Lung (tissue), 12 donors: ENCODE data around the gene IMPDH2. TPM values are rescaled to one million over a fixed set of nuclear protein-coding genes. Genes with fewer than 3 reads are reported as not detected.

Experiments
- ATAC-seq: fragments of 200-7000 bp; cut with Tn5 transposase; one replicate; pipeline ENCODE4 v1.9.1; 2020; ENCODE audit warnings: moderate number of reproducible peaks; ENCODE audit not compliant: insufficient read depth, low FRiP score
- DNase-seq, 3 donors: peaks; one replicate each; pipeline ENCODE4 v3.0.0-alpha.2; 2013 to 2017
- H3K27ac ChIP-seq, 2 donors: one replicate each; pipeline ENCODE4 v1.5.1; 2013; ENCODE audit warnings: mild to moderate bottlenecking in 2 of 2, moderate library complexity in 2 of 2, control low read depth in 1 of 2, inconsistent platforms in 1 of 2, low read depth in 1 of 2, low read length in 1 of 2
- H3K27me3 ChIP-seq, 3 donors: one replicate each; pipeline ENCODE4 v1.5.1; 2013; ENCODE audit warnings: low read length in 2 of 3; ENCODE audit not compliant: control insufficient read depth in 3 of 3, insufficient read depth in 3 of 3
- H3K36me3 ChIP-seq, 4 donors: one replicate each; pipeline ENCODE4 v1.5.1; 2013; ENCODE audit warnings: low read length in 4 of 4, mild to moderate bottlenecking in 1 of 4, moderate library complexity in 1 of 4; ENCODE audit not compliant: control insufficient read depth in 4 of 4, insufficient read depth in 4 of 4
- H3K4me1 ChIP-seq, 5 donors: one replicate each; pipeline ENCODE4 v1.5.1; 2013; ENCODE audit warnings: low read length in 5 of 5, mild to moderate bottlenecking in 2 of 5, moderate library complexity in 1 of 5; ENCODE audit not compliant: control insufficient read depth in 5 of 5, insufficient read depth in 5 of 5
- H3K4me3 ChIP-seq: one replicate; pipeline ENCODE4 v1.5.1; 2013; ENCODE audit warnings: mild to moderate bottlenecking, control low read depth, moderate library complexity
- H3K9ac ChIP-seq, 2 donors: one replicate each; pipeline ENCODE4 v1.5.1; 2013; ENCODE audit warnings: low read length in 2 of 2, control low read depth in 1 of 2; ENCODE audit not compliant: insufficient read depth in 1 of 2
- H3K9me3 ChIP-seq, 4 donors: one replicate each; pipeline ENCODE4 v1.5.1; 2013; ENCODE audit warnings: low read length in 3 of 4, mild to moderate bottlenecking in 1 of 4, moderate library complexity in 1 of 4; ENCODE audit not compliant: control insufficient read depth in 4 of 4, insufficient read depth in 3 of 4
- WGBS, 2 donors: extraction: QIAGEN DNeasy Blood & Tissue Kit; methylation state at CpG; one replicate each; pipeline ENCODE4 v1.1.7; 2013; 5-methylcytosine and 5-hydroxymethylcytosine counted together
- polyA plus RNA-seq, 2 donors: library from polyadenylated mRNA; stranded (reverse); fragments of 200-250 nt; gene quantifications; one replicate each; pipeline ENCODE4 v1.2.1, GENCODE V29; 2013
- total RNA-seq, 2 donors: library from RNA; depleted of rRNA in 1 of 2; stranded (reverse); fragments of >200 nt in 1 of 2; gene quantifications; one replicate each; pipeline ENCODE4 v1.2.1, GENCODE V29; 2014 to 2021
- TF ChIP-seq, protein P1 (sequence below): IDR thresholded peaks from 2 replicates; pipeline ENCODE4 v1.5.1; 2012; ENCODE audit warnings: mild to moderate bottlenecking; ENCODE audit errors: control extremely low read depth, extremely low read depth
- donor health status: control.
- donor health status: control.
- donor health status: Bipolar disorder and iron deficiency.
- donor health status: healthy.
- donor health status: DM: yes; HTN: yes; CAD: no.

IMPDH2 gene
- total and polyA plus RNA-seq, 4 donors, result 129 to 216 (median 160) TPM

DNA sequence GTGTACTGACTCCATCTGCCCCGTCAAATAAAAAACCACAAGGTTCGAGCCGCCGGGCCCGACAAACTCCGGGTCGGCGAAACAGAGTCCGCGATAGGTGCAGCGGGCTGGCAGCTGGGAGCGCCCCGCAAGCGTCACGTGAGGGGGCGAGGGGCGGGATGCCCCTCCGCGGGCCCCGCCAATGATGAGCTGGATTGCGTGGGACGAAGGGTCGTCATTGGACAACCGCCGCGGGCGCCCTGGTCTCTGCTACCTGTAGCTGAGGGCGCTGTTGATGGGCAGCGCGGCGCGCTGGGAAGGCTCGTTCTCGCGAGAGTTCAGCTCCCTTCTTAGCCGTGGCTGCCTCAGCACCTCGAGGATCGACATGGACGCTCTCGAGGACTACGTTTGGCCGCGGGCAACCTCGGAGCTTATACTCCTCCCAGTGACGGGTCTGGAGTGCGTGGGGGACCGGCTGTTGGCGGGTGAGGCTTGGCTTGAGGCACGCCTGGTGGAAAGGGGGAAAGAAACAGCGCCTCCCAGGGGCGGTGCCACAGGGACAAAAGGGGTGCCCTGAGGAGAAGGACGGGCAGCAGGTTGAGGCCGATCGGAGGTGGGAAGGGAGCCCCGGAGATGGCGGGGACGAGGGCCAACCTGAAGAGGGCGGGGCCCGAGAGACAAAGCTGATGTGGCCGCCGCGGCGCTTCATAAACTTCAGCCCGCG lies 22.0 kb downstream of the IMPDH2 start, which contains the start of gene WDR6:
WDR6 (plus strand) TSS at position 324 of the 703 bp plus-strand sequence; CDS start at position 365, 41 bp downstream.
- H3K27ac ChIP-seq, result peak within 1 kb of the TSS; percentile 92 to 96
- peaks cover 0 to 9% (median 5%) of the 10 kb centered on the region in 4 donors for H3K36me3 ChIP-seq
- DNase-seq (peak; percentile 96 to 97 (median 97)), ATAC-seq (peak; percentile 92)
- peak within 1 kb of the TSS; percentile 94 to 96 for H3K9ac ChIP-seq
- peak within 1 kb of the TSS; percentile 71 for H3K4me3 ChIP-seq
- TF ChIP-seq, protein P1, sequence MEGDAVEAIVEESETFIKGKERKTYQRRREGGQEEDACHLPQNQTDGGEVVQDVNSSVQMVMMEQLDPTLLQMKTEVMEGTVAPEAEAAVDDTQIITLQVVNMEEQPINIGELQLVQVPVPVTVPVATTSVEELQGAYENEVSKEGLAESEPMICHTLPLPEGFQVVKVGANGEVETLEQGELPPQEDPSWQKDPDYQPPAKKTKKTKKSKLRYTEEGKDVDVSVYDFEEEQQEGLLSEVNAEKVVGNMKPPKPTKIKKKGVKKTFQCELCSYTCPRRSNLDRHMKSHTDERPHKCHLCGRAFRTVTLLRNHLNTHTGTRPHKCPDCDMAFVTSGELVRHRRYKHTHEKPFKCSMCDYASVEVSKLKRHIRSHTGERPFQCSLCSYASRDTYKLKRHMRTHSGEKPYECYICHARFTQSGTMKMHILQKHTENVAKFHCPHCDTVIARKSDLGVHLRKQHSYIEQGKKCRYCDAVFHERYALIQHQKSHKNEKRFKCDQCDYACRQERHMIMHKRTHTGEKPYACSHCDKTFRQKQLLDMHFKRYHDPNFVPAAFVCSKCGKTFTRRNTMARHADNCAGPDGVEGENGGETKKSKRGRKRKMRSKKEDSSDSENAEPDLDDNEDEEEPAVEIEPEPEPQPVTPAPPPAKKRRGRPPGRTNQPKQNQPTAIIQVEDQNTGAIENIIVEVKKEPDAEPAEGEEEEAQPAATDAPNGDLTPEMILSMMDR, result peak; percentile 36
- H3K9me3 ChIP-seq, result no peaks in the 10 kb centered on the region
- H3K4me1 ChIP-seq, result peaks cover 0 to 14% (median 2%) of the 10 kb centered on the region in 5 donors
- WGBS, 2 donors, result 0% methylated on average over 64 to 65 of the region's 65 CpGs
- H3K27me3 ChIP-seq, result no peaks in the 10 kb centered on the region

DNA sequence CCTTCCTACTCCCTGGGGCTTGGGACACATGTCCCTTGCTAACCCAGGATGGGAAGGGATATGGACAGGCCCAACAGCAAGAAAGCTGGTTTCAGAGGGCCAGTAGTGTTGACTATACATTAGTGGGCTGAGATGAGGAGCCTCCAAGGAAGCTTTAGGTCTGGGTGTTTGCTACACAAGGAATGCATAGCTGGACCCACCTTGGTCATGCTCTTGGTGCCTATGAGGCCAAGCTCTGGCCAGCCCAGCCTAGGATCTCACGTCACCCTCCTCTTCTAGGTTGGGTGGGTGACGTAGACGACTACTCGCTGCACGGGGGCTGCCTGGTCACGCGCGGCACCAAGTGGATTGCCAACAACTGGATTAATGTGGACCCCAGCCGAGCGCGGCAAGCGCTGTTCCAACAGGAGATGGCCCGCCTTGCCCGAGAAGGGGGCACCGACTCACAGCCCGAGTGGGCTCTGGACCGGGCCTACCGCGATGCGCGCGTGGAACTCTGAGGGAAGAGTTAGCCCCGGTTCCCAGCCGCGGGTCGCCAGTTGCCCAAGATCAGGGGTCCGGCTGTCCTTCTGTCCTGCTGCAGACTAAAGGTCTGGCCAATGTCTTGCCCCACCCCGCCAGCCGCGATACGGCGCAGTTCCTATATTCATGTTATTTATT lies 22.7 kb downstream of the IMPDH2 start:
- 2% methylated on average over 32 of the region's 32 CpGs for WGBS, 2 donors
- TF ChIP-seq, protein P1, result no peak

GRCh38 chr3:49005998-49006397 lies 23.2 kb downstream of the IMPDH2 start:
- Histone ChIP-seq H3K27me3 (no peaks in the 10 kb centered on the region), H3K4me1 (peaks cover 0 to 14% (median 2%) of the 10 kb centered on the region in 5 donors), H3K4me3 (no peak overlapping the region), H3K27ac (peak overlapping the region in 1 of 2 donors; percentile 96), H3K36me3 (no peaks in the 10 kb centered on the region), H3K9ac (peak overlapping the region in 1 of 2 donors; percentile 80), H3K9me3 (no peaks in the 10 kb centered on the region)
- WGBS, 2 donors, result 94 to 96% methylated on average over 5 of the region's 5 CpGs
- TF ChIP-seq, protein P1, result no peak
- DNase-seq, result no peak
- ATAC-seq, result no peak

More for the DNA sequence above, 22.7 kb downstream of the IMPDH2 start:
- DNase-seq, result peak in 2 of 3 donors; percentile 45 to 51
- peak overlapping the region; percentile 50 to 80 for H3K9ac ChIP-seq
- no peak for ATAC-seq
- H3K9me3 ChIP-seq, result no peaks in the 10 kb centered on the region
- peak overlapping the region; percentile 92 to 96 for H3K27ac ChIP-seq
- peaks cover 0 to 14% (median 2%) of the 10 kb centered on the region in 5 donors for H3K4me1 ChIP-seq
- no peaks in the 10 kb centered on the region for H3K27me3 ChIP-seq
- peaks cover 0 to 2% (median 0%) of the 10 kb centered on the region in 4 donors for H3K36me3 ChIP-seq
- H3K4me3 ChIP-seq, result peak overlapping the region; percentile 71
